HepG2 (cell line): ENCODE results near the gene FAM181A. TPM values are rescaled to one million over a fixed set of nuclear protein-coding genes. Genes with fewer than 3 reads are reported as not detected.

Experiments
- ATAC-seq: fragments of 200-7000 bp; cut with Tn5 transposase; 3 replicates; pipeline ENCODE4 v1.9.1; 2020; ENCODE audit warnings: mild to moderate bottlenecking, moderate library complexity
- BruUV-seq: library from RNA; stranded (reverse); fragments of 400-500 nt; replicated peaks from 2 replicates; lab custom pipeline; 2021; lab: Mats Ljungman, UMichigan
- CTCF ChIA-PET: fragments of 300-600 bp; formaldehyde crosslinking; extraction: SDS; loops from one replicate; lab custom pipeline; 2021; ENCODE audit warnings: low total read pairs, inconsistent platforms, low intra/inter-chr PET ratio; lab: Yijun Ruan, JAX
- POLR2A ChIA-PET: fragments of 350-600 bp; sonication (Branson Sonifier 250); formaldehyde crosslinking; loops from one replicate; lab custom pipeline; 2020; ENCODE audit warnings: antibody characterized with exemption, inconsistent platforms; lab: Yijun Ruan, JAX
- DNase-seq: peaks from one replicate; pipeline ENCODE4 v3.0.0-alpha.2; 2015; ENCODE audit warnings: low spot score
- FAIRE-seq: peaks from 3 replicates; lab custom pipeline; 2011; peaks lifted over from hg19 to GRCh38; lab: Jason Lieb, UNC
- H2AFZ ChIP-seq: one replicate; pipeline ENCODE4 v1.6.1; 2011; ENCODE audit warnings: low read length, inconsistent platforms
- H3K27ac ChIP-seq: fragments of 300-600 bp; 3 replicates; pipeline ENCODE4 v1.8.0; 2011; ENCODE audit warnings: mixed run types, mild to moderate bottlenecking, mixed read lengths, low read length, inconsistent platforms; ENCODE audit not compliant: insufficient read depth; ENCODE audit errors: extremely low read length
- H3K27me3 ChIP-seq, 2 experiments: fragments of 200-600 bp in 1 of 2; 2 replicates in 1 of 2; 3 replicates in 1 of 2; pipeline versions ENCODE4 v1.6.0 to v1.8.0; 2011; ENCODE audit warnings: low read length in 2 of 2, mild to moderate bottlenecking in 2 of 2, moderate library complexity in 2 of 2, inconsistent platforms in 1 of 2; ENCODE audit not compliant: insufficient read depth in 2 of 2, control insufficient read depth in 1 of 2
- H3K36me3 ChIP-seq, 2 experiments: fragments of 200-600 bp in 1 of 2; replicated peaks in 1 of 2; 2 replicates in 1 of 2; 3 replicates in 1 of 2; pipeline versions ENCODE4 v1.5.1 to v1.8.0; 2011; ENCODE audit warnings: low read length in 2 of 2, inconsistent platforms in 1 of 2; ENCODE audit not compliant: insufficient read depth in 2 of 2, control insufficient read depth in 1 of 2
- H3K4me1 ChIP-seq: 2 replicates; pipeline ENCODE4 v1.5.1; 2012; ENCODE audit warnings: low read length, inconsistent platforms; ENCODE audit not compliant: insufficient read depth
- H3K4me2 ChIP-seq: 2 replicates; pipeline ENCODE4 v1.6.0; 2011; ENCODE audit warnings: low read depth, low read length, inconsistent platforms
- H3K4me3 ChIP-seq, 3 experiments: fragments of 200-600 bp in 1 of 3; sonication (generic), shearing (Covaris generic) in 1 of 3; replicated peaks in 1 of 3; 2 replicates each; pipeline ENCODE4 v1.5.1; 2011 to 2016; ENCODE audit warnings: low read length in 3 of 3, inconsistent platforms in 2 of 3, low read depth in 2 of 3, mild to moderate bottlenecking in 2 of 3, control low read depth in 1 of 3, mixed read lengths in 1 of 3; ENCODE audit not compliant: insufficient read depth in 1 of 3
- H3K79me2 ChIP-seq: one replicate; pipeline ENCODE4 v1.6.1; 2011; ENCODE audit warnings: low read length, inconsistent platforms; ENCODE audit not compliant: insufficient read depth
- H3K9ac ChIP-seq: 2 replicates; pipeline ENCODE4 v1.6.0; 2011; ENCODE audit warnings: mild to moderate bottlenecking, low read depth, low read length, inconsistent platforms; ENCODE audit not compliant: insufficient read depth
- H3K9me3 ChIP-seq: 2 replicates; pipeline ENCODE4 v1.5.1; 2012; ENCODE audit warnings: mild to moderate bottlenecking, low read length
- H4K20me1 ChIP-seq: 2 replicates; pipeline ENCODE4 v1.6.0; 2011; ENCODE audit warnings: inconsistent platforms, mild to moderate bottlenecking, low read length, moderate library complexity; ENCODE audit not compliant: insufficient read depth
- CBX1 ChIP-seq: IDR thresholded peaks from one replicate; pipeline ENCODE4 v1.6.1; 2016; ENCODE audit warnings: antibody characterized with exemption, low read depth
- HOXD1 ChIP-seq: sonication (generic); formaldehyde crosslinking; IDR thresholded peaks from 2 replicates; pipeline ENCODE4 v1.5.0; 2020; ENCODE audit warnings: missing genetic modification reagents
- RCOR2 ChIP-seq: IDR thresholded peaks from 2 replicates; pipeline ENCODE4 v1.6.1; 2016; ENCODE audit warnings: missing biosample characterization, missing genetic modification reagents
- TOE1 ChIP-seq: sonication (generic); formaldehyde crosslinking; IDR thresholded peaks from 2 replicates; pipeline ENCODE4 v1.4.0; 2020; ENCODE audit warnings: mild to moderate bottlenecking, missing genetic modification reagents
- ZFP1 ChIP-seq: IDR thresholded peaks from 2 replicates; pipeline ENCODE4 v1.6.1; 2016
- ZFP62 ChIP-seq: sonication (generic); formaldehyde crosslinking; IDR thresholded peaks from 2 replicates; pipeline ENCODE4 v1.4.0; 2020; ENCODE audit warnings: missing genetic modification reagents
- ZNF138 ChIP-seq: sonication (generic); formaldehyde crosslinking; IDR thresholded peaks from 2 replicates; pipeline ENCODE4 v1.5.0; 2020; ENCODE audit warnings: mild to moderate bottlenecking, low read depth, missing genetic modification reagents
- ZNF24 ChIP-seq: fragments of 450-650 bp; IDR thresholded peaks from 2 replicates; pipeline ENCODE4 v1.6.1; 2017; ENCODE audit warnings: antibody characterized with exemption, mild to moderate bottlenecking
- ZNF251 ChIP-seq: sonication (generic); formaldehyde crosslinking; IDR thresholded peaks from 2 replicates; pipeline ENCODE4 v1.9.0; 2021; ENCODE audit warnings: mild to moderate bottlenecking, missing genetic modification reagents
- ZNF263 ChIP-seq: sonication (generic); formaldehyde crosslinking; IDR thresholded peaks from 2 replicates; pipeline ENCODE4 v1.4.0; 2020; ENCODE audit warnings: missing genetic modification reagents
- ZNF274 ChIP-seq: sonication (generic); formaldehyde crosslinking; IDR thresholded peaks from 2 replicates; pipeline ENCODE4 v1.5.1; 2020; ENCODE audit warnings: mild to moderate bottlenecking, missing genetic modification reagents
- ZNF331 ChIP-seq: sonication (generic); formaldehyde crosslinking; IDR thresholded peaks from 2 replicates; pipeline ENCODE4 v1.4.0; 2020; ENCODE audit warnings: missing genetic modification reagents
- ZNF33B ChIP-seq: sonication (generic); formaldehyde crosslinking; IDR thresholded peaks from 2 replicates; pipeline ENCODE4 v1.5.1; 2020; ENCODE audit warnings: mild to moderate bottlenecking, missing genetic modification reagents
- ZNF383 ChIP-seq: sonication (generic); formaldehyde crosslinking; IDR thresholded peaks from 2 replicates; pipeline ENCODE4 v1.4.0; 2020; ENCODE audit warnings: missing genetic modification reagents, mild to moderate bottlenecking, borderline replicate concordance
- WGBS: methylation state at CpG from one replicate; pipeline ENCODE4 v1.1.6; 2017; ENCODE audit warnings: low lambda C conversion rate; 5-methylcytosine and 5-hydroxymethylcytosine counted together
- in situ Hi-C: cut with HindIII; loops from 2 replicates; pipeline ENCODE4 v1.10.0; 2017; ENCODE audit warnings: low pct_unique_long_range_greater_than_20kb; ENCODE audit not compliant: extremely low pct_ligation_motif_present
- intact Hi-C: fragments of 100-400 bp; cut with micrococcal nuclease; formaldehyde crosslinking; loops from one replicate; pipeline ENCODE4 v1.10.0; 2022; ENCODE audit not compliant: unreplicated experiment
- polyA plus RNA-seq, 8 experiments: library from polyadenylated mRNA; depleted of rRNA in 3 of 8; stranded (reverse) in 7 of 8; unstranded in 1 of 8; fragments of >200 nt; fragmentation: Illumina TruSeq in 4 of 8; extraction: Trizol in 4 of 8; gene quantifications; 2 replicates each; pipeline versions ENCODE4 v1.2.1 to v1.2.3, GENCODE V29; 2011 to 2016; ENCODE audit warnings: low read depth in 4 of 8, missing spikeins in 1 of 8, mixed read lengths in 1 of 8; ENCODE audit not compliant: insufficient read depth in 1 of 8
- total RNA-seq, 5 experiments: library from RNA; depleted of rRNA; stranded (reverse); fragments of >200 nt; fragmentation: Illumina TruSeq; extraction: Trizol; gene quantifications; 2 replicates each; pipeline ENCODE4 v1.2.3, GENCODE V29; 2016; ENCODE audit warnings: low read depth in 1 of 5
- TF ChIP-seq, protein P1 (sequence below): sonication (generic); formaldehyde crosslinking; IDR thresholded peaks from 2 replicates; pipeline ENCODE4 v1.4.0; 2020; ENCODE audit warnings: missing genetic modification reagents, mild to moderate bottlenecking, borderline replicate concordance
- TF ChIP-seq, protein P2 (sequence below): sonication (generic); formaldehyde crosslinking; conservative IDR thresholded peaks from 2 replicates; pipeline ENCODE4 v1.4.0; 2020; ENCODE audit warnings: missing genetic modification reagents
- TF ChIP-seq, protein P3 (sequence below): sonication (generic); formaldehyde crosslinking; IDR thresholded peaks from 2 replicates; pipeline ENCODE4 v1.5.0; 2020; ENCODE audit warnings: missing genetic modification reagents
- TF ChIP-seq, protein P4 (sequence below): sonication (generic); formaldehyde crosslinking; IDR thresholded peaks from 2 replicates; pipeline ENCODE4 v1.4.0; 2020; ENCODE audit warnings: mild to moderate bottlenecking, low read depth, missing genetic modification reagents
- TF ChIP-seq, protein P5 (sequence below): sonication (generic); formaldehyde crosslinking; IDR thresholded peaks from 2 replicates; pipeline ENCODE4 v1.4.0; 2020; ENCODE audit warnings: missing genetic modification reagents

FAM181A gene
- total and polyA plus RNA-seq, 2 of the 13 experiments (the other 11 are each of a cell fraction or from before 2014, with no cell fraction given): 1.1 to 1.5 TPM

DNA sequence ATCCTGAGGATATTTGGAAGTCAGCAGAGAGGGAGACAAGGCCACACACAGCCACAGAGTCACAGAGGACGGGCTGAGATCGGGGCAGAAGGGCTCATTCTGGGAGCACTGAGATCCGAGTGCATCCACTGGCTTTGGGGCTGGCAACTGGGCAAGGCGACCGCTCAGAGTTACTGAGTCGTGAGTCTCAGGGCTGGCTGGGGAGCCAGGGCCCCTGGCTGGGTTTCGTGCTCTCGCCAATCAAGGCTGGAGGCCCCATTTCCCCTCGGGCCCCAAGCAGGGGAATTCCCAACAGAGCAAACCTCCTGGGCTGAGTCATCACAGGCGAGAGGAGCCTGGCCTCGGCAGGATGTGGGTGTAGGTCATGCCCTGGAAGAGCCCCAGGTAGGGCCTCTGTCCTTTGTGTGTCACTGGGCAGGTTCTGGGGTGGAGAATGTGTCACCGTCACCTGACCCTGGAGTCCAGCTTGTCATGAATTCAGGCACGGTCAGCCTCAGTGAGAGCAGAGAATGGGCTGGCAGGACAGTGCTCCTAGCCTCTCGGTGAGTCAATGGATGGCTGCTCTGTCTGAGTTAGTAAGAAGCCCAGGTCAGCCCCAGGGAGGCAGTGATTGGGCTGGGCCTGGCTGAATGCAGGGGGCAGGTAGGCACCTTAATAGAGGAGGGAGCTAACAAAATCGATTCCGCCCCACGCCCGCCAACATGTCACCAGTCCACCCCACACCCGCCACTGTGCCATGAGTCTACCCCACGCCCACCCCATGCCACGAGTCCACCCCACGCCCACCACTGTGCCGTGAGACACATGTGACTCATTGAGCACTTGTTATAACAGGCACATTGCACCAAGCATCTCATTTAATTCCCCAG, 32.3 kb downstream of the FAM181A start:
- DNase-seq (peak; percentile 98), FAIRE-seq (peak; percentile 91), ATAC-seq (peak; percentile 92)
- Histone ChIP-seq H3K9me3 (no peaks in the 10 kb centered on the region), H3K9ac (peak overlapping the region; percentile 69), H3K4me3 (peak overlapping the region in 1 of 3 experiments; percentile 44; a peak in 2 of 6 replicates), H4K20me1 (no peaks in the 10 kb centered on the region), H3K36me3 (no peaks in the 10 kb centered on the region), H3K27me3 (no peaks in the 10 kb centered on the region), H3K27ac (peak overlapping the region; percentile 79), H3K79me2 (no peaks in the 10 kb centered on the region), H3K4me2 (peak overlapping the region; percentile 64), H3K4me1 (peaks cover 86% of the 10 kb centered on the region), H2AFZ (no peak overlapping the region)
- no TSS peak for BruUV-seq
- WGBS: 38% methylated on average over 9 of the region's 23 CpGs
- ChIA-PET POLR2A (interaction anchor here (0.5 to 3.9 kb wide), 27 partner anchors 9 to 689 kb away, joined by 3 to 30 read pairs (median 5); partner anchors contain the start of genes CCDC197, DDX24, IFI27L1 and OTUB2), CTCF (interaction anchor here (1.0 kb wide), 1 partner anchor 11 kb away, joined by 3 read pairs; no protein-coding TSS in a partner anchor)
- in situ Hi-C loops: no loop called here
- intact Hi-C loops: loop anchor here (10.0 kb wide), 1 partner anchor 175 kb away; no protein-coding TSS in a partner anchor
- TF ChIP-seq, protein P1, sequence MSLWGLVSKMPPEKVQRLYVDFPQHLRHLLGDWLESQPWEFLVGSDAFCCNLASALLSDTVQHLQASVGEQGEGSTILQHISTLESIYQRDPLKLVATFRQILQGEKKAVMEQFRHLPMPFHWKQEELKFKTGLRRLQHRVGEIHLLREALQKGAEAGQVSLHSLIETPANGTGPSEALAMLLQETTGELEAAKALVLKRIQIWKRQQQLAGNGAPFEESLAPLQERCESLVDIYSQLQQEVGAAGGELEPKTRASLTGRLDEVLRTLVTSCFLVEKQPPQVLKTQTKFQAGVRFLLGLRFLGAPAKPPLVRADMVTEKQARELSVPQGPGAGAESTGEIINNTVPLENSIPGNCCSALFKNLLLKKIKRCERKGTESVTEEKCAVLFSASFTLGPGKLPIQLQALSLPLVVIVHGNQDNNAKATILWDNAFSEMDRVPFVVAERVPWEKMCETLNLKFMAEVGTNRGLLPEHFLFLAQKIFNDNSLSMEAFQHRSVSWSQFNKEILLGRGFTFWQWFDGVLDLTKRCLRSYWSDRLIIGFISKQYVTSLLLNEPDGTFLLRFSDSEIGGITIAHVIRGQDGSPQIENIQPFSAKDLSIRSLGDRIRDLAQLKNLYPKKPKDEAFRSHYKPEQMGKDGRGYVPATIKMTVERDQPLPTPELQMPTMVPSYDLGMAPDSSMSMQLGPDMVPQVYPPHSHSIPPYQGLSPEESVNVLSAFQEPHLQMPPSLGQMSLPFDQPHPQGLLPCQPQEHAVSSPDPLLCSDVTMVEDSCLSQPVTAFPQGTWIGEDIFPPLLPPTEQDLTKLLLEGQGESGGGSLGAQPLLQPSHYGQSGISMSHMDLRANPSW (CRISPR knock-in tag): peak; percentile 92; the same call in 1 of the 2 replicates
- TF ChIP-seq, protein P2, sequence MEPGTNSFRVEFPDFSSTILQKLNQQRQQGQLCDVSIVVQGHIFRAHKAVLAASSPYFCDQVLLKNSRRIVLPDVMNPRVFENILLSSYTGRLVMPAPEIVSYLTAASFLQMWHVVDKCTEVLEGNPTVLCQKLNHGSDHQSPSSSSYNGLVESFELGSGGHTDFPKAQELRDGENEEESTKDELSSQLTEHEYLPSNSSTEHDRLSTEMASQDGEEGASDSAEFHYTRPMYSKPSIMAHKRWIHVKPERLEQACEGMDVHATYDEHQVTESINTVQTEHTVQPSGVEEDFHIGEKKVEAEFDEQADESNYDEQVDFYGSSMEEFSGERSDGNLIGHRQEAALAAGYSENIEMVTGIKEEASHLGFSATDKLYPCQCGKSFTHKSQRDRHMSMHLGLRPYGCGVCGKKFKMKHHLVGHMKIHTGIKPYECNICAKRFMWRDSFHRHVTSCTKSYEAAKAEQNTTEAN: peak; percentile 81
- TF ChIP-seq ZNF138: no peak
- TF ChIP-seq ZFP1 (CRISPR knock-in tag): peak; percentile 67; the same call in 1 of the 2 replicates
- no peak for TF ChIP-seq TOE1 (CRISPR knock-in tag)
- peak; percentile 86 for TF ChIP-seq ZNF263 (CRISPR knock-in tag)
- TF ChIP-seq, protein P3, sequence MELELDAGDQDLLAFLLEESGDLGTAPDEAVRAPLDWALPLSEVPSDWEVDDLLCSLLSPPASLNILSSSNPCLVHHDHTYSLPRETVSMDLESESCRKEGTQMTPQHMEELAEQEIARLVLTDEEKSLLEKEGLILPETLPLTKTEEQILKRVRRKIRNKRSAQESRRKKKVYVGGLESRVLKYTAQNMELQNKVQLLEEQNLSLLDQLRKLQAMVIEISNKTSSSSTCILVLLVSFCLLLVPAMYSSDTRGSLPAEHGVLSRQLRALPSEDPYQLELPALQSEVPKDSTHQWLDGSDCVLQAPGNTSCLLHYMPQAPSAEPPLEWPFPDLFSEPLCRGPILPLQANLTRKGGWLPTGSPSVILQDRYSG (CRISPR knock-in tag): no peak
- TF ChIP-seq ZNF274 (CRISPR knock-in tag): peak; percentile 70; the same call in 1 of the 2 replicates
- TF ChIP-seq ZFP62 (CRISPR knock-in tag): 0 out of 2 replicates have a peak, but pooled peaks have one; percentile 79
- TF ChIP-seq, protein P4, sequence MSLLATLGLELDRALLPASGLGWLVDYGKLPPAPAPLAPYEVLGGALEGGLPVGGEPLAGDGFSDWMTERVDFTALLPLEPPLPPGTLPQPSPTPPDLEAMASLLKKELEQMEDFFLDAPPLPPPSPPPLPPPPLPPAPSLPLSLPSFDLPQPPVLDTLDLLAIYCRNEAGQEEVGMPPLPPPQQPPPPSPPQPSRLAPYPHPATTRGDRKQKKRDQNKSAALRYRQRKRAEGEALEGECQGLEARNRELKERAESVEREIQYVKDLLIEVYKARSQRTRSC: no peak
- peak; percentile 88 for TF ChIP-seq RCOR2
- no peak for TF ChIP-seq ZNF383 (CRISPR knock-in tag)
- no peak for TF ChIP-seq ZNF251 (CRISPR knock-in tag)
- no peak for TF ChIP-seq CBX1
- peak; percentile 90 for TF ChIP-seq ZNF331 (CRISPR knock-in tag)
- TF ChIP-seq ZNF33B (CRISPR knock-in tag): no peak
- TF ChIP-seq ZNF24: no peak
- peak; percentile 79; the same call in 1 of the 2 replicates for TF ChIP-seq HOXD1 (CRISPR knock-in tag)
- TF ChIP-seq, protein P5, sequence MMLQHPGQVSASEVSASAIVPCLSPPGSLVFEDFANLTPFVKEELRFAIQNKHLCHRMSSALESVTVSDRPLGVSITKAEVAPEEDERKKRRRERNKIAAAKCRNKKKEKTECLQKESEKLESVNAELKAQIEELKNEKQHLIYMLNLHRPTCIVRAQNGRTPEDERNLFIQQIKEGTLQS: peak; percentile 99
